NCI-H1092 (cell line): Measurements from ENCODE around the gene PRELP.

Experiments
- DNase-seq: peaks from one replicate; lab custom pipeline; 2025; lab: John Stamatoyannopoulos, UW

Gene PRELP

GRCh38 chr1:203525685-203526084 lies 50.1 kb downstream of the PRELP start:
- DNase-seq = no peak

- DNase-seq = no peak
Measured at GRCh38 chr1:203526130-203526529, 50.5 kb downstream of the PRELP start.

DNA sequence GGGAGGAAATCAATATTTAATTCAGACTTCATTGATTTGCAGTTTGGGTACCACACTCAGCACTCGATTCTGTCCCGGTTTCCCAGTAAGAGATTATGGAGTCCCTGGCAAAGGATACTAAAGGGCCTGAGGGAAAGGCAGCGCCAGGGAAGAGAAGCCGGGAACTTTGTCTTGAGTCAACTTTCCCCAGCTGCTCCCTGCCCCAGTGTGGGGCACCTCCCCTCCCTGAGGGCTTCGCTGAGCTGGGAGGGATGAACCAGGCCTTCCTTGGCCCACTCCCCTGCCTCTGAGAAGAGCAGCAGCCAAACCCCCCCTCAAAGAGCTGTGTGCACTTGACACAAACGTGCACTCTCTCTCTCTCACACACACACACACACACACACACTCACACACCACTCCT lies 51.0 kb downstream of the PRELP start:
- no peak for DNase-seq

- no peak for DNase-seq
Measured at GRCh38 chr1:203527013-203527412, 51.4 kb downstream of the PRELP start.

DNA sequence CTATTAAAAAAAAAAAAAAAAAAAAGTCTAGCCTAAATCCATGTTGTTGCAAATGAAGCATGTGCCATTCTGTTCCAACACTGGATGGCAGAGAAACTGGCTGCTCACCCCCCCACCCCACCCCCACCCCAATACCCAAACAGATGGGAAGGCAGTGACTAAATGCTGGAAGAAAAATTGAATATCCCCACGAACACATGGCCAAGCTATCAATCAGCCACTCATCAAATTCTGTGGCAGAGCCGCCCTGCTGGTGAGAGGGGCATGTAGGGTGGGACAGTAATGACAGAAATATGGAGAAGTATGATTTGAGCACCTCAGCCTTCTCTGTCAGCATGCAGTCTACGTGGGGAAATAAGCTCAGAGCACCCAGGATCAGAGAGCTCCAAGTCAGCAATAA lies 52.5 kb downstream of the PRELP start:
- no peak for DNase-seq

DNA sequence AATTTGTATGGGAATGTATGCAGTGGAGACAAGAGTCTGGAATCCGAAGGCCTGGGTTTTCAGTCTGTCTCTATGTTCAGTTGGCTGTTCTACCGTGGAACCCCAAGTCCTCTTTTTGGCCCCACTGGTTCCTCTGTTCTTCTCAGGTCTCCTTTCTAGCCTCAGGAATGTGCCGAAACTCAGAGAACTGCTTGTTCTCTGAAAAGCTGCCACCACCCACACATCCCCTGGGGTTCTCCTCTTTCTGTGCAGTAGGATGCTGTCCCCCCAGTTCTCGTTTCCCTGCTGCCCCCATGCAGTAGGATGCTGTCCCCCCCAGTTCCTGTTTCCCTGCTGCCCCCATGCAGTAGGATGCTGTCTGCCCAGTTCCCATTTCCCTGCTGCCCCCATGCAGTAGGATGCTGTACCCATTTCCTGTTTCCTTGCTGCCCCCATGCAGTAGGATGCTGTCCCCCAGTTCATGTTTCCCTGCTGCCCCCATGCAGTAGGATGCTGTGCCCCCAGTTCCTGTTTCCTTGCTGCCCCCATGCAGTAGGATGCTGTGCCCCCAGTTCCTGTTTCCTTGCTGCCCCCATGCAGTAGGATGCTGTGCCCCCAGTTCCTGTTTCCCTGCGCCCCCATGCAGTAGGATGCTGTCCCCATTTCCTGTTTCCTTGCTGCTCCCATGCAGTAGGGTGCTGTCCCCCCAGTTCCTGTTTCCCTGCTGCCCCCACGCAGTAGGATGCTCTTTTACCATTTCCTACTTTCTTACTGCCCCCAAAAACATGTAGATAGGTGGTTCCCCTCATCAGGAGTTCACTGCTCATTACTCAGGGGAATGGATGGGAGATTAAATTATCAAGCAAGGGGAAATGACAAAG lies 53.6 kb downstream of the PRELP start:
- DNase-seq = no peak

DNA sequence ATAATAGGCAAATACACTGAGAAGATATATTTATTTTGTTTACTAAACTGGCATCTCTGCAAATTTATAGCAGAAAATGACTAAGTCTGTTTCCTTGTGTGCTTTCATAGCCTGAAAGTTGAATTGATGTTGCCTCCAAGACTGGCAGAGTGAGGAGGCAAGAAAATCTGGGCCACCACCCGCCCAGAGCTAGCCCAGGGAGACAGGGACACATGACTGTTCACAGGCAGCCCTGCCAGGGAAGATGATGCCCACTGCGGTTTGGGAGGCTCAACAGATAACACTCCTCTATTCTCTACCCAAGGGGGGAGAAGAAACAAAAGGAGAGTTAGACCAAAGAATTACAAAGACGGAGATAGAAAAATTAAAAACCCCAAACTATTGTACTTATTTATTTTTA lies 55.5 kb downstream of the PRELP start:
- DNase-seq = no peak

DNA sequence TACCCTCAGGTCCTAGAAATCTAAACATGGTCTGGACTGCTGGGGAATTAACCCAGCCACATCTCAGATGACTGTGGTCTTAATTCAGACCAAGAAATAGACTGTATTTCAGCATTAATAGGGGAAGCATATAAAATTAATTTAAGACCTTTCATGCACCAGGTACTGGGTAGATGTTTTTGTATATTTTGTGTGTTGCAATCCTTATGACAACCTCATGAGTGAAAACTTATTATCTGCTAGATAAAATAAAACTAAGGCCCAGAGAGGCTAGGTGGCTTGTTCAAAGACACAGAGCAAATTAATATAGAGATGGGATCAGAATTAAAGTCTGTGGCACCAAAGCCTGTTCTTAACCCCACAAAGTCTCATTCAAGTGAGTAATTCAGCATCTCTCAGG lies 58.4 kb downstream of the PRELP start:
- no peak for DNase-seq

- DNase-seq = no peak
Measured at GRCh38 chr1:203534526-203534925, 58.9 kb downstream of the PRELP start.

DNA sequence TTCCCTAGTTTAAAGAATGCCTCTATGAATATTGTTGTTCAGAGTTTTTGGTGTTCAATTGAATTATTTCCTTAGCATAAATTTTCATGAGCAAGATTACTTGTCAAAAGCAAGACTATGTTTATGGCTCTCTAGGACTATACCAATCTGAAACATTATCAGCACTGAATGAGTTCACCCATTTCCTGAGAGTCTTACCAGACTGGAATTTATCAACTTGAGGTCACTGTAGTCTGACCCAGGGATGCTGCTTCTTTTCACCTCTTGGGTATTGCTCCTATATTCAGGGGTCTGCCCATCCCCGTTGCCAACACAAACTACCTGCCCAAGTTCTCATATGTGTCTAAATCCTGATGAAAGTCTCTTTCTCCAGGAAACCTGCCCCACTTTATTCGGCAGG lies 61.0 kb downstream of the PRELP start:
- DNase-seq = no peak

DNA sequence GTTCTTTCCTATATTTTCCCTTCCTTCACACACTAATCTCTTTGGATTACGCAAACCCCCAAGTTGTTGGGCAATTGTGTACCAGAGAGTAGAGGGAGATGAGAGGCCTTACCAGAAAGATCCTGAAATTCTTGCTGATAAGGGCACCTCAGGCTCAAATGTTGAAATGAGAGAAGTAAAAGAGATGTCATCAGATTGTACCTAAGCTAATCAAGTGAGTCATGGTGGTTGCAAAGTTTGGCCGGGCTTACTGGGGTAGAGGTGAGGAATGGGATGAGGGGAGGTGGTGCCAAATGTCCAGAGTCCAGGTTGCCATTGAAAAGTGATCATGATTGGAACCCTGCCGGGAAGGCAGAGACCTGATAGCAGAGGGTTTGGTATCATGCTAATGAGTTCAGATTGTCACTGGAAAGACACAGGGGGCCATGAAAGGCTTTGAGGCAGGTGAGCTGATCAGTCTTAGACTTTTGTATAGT lies 61.4 kb downstream of the PRELP start:
- no peak for DNase-seq

DNA sequence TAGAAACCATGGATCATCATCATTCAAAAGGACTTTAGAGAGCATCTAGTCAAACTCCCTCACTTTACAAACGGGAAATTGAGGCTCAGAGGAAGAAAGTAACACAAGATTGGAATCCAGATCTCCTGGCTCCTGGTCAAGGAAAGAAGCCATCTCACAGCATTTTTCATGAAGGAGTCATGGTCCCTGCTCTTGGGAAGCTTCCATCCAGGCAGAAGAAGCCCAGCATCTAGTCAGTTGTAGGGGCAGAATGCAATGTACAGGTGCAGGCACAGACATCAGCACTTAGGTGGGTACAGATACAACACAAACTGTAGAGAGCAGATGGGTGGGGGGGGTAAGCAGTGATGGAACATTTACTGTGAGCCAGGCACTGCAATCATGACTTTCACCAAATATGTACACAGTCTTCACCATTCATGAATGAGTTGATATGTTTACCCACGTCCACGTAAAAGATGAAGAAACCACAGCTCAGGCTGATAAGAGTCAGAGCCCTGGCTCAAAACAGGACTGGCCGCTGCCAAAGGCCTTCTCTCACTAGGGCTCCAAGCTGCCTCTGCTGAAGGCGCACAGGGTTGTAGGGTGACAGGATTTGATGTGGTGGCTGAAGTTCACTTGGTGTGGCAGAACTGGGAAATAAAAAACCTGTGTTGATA lies 62.3 kb downstream of the PRELP start:
- DNase-seq = peak; percentile 46

GRCh38 chr1:203538726-203539125 lies 63.1 kb downstream of the PRELP start:
- no peak for DNase-seq

DNA sequence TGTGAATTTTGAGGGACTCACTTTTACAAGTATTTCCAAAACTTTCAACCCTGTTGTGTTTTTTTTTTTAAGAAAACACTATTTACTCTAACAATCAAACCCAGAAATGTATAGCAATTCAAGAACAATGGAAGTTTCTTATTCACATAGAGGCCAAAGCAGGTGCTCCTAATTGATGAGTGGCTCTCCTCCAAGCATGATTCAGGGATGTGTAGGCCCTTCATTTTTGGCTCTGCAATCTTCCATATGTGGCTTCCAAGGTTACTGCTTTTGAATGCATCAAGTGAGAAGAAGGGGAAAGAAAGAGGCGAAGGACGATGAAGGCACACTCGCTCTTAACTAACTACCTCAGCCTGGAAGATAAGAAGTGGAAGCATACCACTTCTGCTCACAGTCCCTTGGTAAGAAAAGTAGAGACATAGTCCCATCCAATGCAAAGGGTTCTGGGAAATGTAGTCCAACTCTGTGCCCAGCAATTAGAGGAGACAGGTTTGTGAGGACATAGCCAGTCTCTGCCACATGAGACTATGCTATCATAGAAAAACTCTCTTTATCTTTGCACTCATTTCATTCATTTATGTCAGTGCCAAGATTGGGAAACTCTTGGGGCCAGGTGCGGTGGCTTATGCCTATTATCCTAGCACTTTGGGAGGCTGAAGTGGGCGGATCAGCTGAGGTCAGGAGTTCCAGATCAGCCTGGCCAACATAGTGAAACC lies 64.4 kb downstream of the PRELP start:
- DNase-seq = no peak
